ENCODE results near the gene RAB11B. TPM values are rescaled to one million over a fixed set of nuclear protein-coding genes. Genes with fewer than 3 reads are reported as not detected.

Gene RAB11B
- total and polyA plus RNA-seq, 8 donors, result 47.7 to 116 (median 79.4) TPM

DNA sequence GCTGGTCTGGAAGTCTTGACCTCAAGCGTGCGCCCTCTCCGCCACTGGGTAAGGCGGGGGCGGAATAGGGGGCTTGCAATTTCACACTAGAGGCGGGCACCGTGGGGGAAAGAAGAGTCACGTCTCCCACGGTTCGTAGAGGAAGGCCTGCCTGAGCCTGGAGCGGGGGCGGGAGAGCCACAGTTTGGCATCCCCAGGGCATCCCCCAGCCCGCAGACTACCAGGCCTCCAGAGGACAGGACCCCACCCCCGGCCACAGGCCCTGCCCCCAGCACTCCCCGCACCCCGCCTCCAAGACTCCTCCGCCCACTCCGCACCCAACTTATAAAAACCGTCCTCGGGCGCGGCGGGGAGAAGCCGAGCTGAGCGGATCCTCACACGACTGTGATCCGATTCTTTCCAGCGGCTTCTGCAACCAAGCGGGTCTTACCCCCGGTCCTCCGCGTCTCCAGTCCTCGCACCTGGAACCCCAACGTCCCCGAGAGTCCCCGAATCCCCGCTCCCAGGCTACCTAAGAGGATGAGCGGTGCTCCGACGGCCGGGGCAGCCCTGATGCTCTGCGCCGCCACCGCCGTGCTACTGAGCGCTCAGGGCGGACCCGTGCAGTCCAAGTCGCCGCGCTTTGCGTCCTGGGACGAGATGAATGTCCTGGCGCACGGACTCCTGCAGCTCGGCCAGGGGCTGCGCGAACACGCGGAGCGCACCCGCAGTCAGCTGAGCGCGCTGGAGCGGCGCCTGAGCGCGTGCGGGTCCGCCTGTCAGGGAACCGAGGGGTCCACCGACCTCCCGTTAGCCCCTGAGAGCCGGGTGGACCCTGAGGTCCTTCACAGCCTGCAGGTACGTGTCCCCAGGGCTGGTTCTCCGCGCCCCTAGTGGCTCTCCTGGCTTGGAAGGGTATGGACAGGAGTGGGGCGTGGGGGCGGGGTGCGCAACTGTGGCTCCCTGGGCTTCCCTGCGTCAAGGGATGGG is 26.1 kb upstream of the RAB11B start, which contains the start of gene ANGPTL4:
ANGPTL4 (plus strand) TSS at position 353 of the 969 bp plus-strand sequence; CDS start at position 520, 167 bp downstream.
- TF ChIP-seq EP300 (IDR thresholded peaks at IDR 0.05) (no peak), POLR2AphosphoS5 (IDR thresholded peaks at IDR 0.05) (peak in 2 of 3 donors; percentile 58 to 94), POLR2A (IDR thresholded peaks at IDR 0.05) (peak in 1 of 4 donors; percentile 71)
- TF ChIP-seq, protein P1, sequence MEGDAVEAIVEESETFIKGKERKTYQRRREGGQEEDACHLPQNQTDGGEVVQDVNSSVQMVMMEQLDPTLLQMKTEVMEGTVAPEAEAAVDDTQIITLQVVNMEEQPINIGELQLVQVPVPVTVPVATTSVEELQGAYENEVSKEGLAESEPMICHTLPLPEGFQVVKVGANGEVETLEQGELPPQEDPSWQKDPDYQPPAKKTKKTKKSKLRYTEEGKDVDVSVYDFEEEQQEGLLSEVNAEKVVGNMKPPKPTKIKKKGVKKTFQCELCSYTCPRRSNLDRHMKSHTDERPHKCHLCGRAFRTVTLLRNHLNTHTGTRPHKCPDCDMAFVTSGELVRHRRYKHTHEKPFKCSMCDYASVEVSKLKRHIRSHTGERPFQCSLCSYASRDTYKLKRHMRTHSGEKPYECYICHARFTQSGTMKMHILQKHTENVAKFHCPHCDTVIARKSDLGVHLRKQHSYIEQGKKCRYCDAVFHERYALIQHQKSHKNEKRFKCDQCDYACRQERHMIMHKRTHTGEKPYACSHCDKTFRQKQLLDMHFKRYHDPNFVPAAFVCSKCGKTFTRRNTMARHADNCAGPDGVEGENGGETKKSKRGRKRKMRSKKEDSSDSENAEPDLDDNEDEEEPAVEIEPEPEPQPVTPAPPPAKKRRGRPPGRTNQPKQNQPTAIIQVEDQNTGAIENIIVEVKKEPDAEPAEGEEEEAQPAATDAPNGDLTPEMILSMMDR (IDR thresholded peaks at IDR 0.05), result peak in 5 of 7 experiments; percentile 9 to 26 (median 10)
- 1 to 4% (median 2%) methylated on average over 34 to 81 of the region's 81 CpGs for WGBS, 5 donors
- peak within 1 kb of the TSS; percentile 56 to 76 (median 62) for H3K4me3 ChIP-seq
- peaks cover 71 to 82% (median 76%) of the 10 kb centered on the region in 4 donors for H3K4me1 ChIP-seq
- intact Hi-C loops (cut with DNase I; ENCODE audit: low total_unique reads), result no loop called here
- peaks cover 0 to 28% (median 0%) of the 10 kb centered on the region in 3 donors for H3K27me3 ChIP-seq
- peak; percentile 79 to 82 for DNase-seq
- no peaks in the 10 kb centered on the region for H3K9me3 ChIP-seq
- H3K27ac ChIP-seq, result peak within 1 kb of the TSS; percentile 37 to 91 (median 90)
- no peaks in the 10 kb centered on the region for H3K36me3 ChIP-seq

DNA sequence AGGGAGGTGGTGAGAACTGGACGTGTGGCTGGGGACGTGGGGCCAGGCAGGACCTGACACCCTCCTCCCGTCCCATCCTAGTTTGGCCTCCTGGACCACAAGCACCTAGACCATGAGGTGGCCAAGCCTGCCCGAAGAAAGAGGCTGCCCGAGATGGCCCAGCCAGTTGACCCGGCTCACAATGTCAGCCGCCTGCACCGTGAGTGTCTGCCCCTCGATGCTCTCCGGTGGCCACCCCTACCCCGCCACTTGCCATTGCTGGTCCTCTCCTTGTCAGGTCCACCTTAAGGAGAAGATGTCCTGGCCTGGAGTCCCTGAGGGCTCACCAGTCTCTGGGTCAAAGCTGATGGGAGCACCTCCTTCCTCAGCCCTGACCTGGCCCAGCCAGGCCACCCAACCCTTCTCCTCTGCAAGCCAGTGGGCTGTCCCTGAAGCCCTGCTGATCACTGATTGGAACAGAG is 24.0 kb upstream of the RAB11B start:
- 91 to 96% (median 92%) methylated on average over 9 to 11 of the region's 11 CpGs for WGBS, 5 donors
- no peak for DNase-seq
- H3K4me3 ChIP-seq, result peak overlapping the region in 3 of 4 donors; percentile 1 to 76 (median 24)

DNA sequence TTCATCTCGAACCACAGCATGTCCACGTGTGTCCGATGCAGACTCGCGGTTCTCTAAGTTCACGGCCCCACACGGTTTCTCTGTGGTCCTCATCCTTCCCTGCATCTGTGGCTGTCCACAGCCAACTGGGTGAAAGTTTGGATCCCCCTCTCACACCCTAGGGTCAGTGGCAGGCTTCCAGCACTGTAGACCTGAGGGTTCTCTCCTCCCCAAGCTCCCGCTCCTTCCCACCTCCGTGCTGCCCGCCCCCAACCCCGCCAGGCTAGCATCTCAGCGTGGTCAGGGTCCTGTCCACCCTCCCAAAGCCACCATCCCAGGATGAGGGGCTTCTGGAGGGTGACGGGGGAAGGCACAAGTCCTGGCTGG is 23.2 kb upstream of the RAB11B start:
- H3K27me3 ChIP-seq, result peaks cover 0 to 28% (median 0%) of the 10 kb centered on the region in 3 donors
- intact Hi-C loops (cut with DNase I; ENCODE audit: low total_unique reads), result no loop called here
- H3K4me1 ChIP-seq, result peaks cover 70 to 94% (median 87%) of the 10 kb centered on the region in 4 donors
- WGBS, 5 donors, result 47 to 62% (median 57%) methylated on average over 12 to 13 of the region's 13 CpGs
- H3K27ac ChIP-seq, result peak overlapping the region in 4 of 5 donors; percentile 66 to 91 (median 78)
- TF ChIP-seq, protein P1 (IDR thresholded peaks at IDR 0.05), result no peak
- TF ChIP-seq EP300 (IDR thresholded peaks at IDR 0.05) (no peak), POLR2AphosphoS5 (IDR thresholded peaks at IDR 0.05) (no peak), POLR2A (IDR thresholded peaks at IDR 0.05) (no peak)
- peaks cover 0 to 25% (median 18%) of the 10 kb centered on the region in 4 donors for H3K36me3 ChIP-seq
- no peak for DNase-seq
- H3K4me3 ChIP-seq, result peak overlapping the region; percentile 1 to 76 (median 25)
- H3K9me3 ChIP-seq, result no peaks in the 10 kb centered on the region

More for the DNA sequence above, 24.0 kb upstream of the RAB11B start:
- peak overlapping the region in 4 of 5 donors; percentile 66 to 91 (median 78) for H3K27ac ChIP-seq
- intact Hi-C loops (cut with DNase I; ENCODE audit: low total_unique reads), result no loop called here
- no peaks in the 10 kb centered on the region for H3K9me3 ChIP-seq
- peaks cover 0 to 28% (median 0%) of the 10 kb centered on the region in 3 donors for H3K27me3 ChIP-seq
- H3K36me3 ChIP-seq, result peaks cover 0 to 17% (median 12%) of the 10 kb centered on the region in 4 donors
- H3K4me1 ChIP-seq, result peaks cover 74 to 94% (median 90%) of the 10 kb centered on the region in 4 donors
- TF ChIP-seq EP300 (IDR thresholded peaks at IDR 0.05) (no peak), POLR2A (IDR thresholded peaks at IDR 0.05) (no peak), POLR2AphosphoS5 (IDR thresholded peaks at IDR 0.05) (no peak)
- TF ChIP-seq, protein P1 (IDR thresholded peaks at IDR 0.05), result no peak

DNA sequence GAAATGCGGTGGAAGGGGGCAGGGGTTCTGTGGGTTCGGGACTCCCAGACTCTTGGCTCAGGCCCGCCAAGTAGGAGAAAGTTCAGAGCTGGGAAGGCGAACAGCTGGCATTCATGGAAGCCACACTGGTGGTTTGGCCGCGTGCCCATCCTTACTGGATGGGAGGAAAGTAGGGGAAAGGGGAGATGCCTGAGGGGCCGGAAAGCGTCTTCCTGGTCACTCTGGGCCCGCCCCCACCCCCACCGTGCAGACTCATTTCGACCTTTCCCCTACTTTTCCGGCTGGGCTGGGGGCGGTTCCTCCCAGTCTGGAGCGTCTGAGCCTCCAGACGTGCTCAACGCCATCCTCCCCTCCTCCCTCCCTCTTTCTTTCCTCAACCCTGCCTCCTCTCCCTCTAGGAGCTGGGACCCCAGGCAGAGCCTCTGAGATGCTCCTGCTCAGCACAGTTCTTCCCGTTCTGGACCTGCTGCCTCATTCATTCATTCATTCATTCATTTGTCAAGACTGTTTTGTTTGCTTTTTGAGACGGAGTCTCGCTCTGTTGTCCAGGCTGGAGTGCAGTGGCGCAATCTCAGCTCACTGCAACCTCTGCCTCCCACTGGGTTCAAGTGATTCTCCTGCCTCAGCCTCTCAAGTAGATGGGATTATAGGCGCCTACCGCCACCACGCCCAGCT is 22.7 kb upstream of the RAB11B start:
- Histone ChIP-seq H3K9me3 (no peaks in the 10 kb centered on the region), H3K27ac (peak overlapping the region in 4 of 5 donors; percentile 66 to 91 (median 78)), H3K4me3 (peak overlapping the region; percentile 1 to 76 (median 25)), H3K4me1 (peaks cover 66 to 91% (median 82%) of the 10 kb centered on the region in 4 donors), H3K36me3 (peaks cover 0 to 28% (median 20%) of the 10 kb centered on the region in 4 donors), H3K27me3 (peaks cover 0 to 28% (median 0%) of the 10 kb centered on the region in 3 donors)
- DNase-seq, result peak; percentile 95 to 96
- 16 to 21% (median 19%) methylated on average over 19 to 23 of the region's 23 CpGs for WGBS, 5 donors
- intact Hi-C loops (cut with DNase I; ENCODE audit: low total_unique reads), result no loop called here
- TF ChIP-seq POLR2AphosphoS5 (IDR thresholded peaks at IDR 0.05) (peak; percentile 22 to 81 (median 78)), EP300 (IDR thresholded peaks at IDR 0.05) (no peak)

Data from stomach (tissue), 9 donors.